Cardiac fibroblast (primary cell): ENCODE measurements around the gene SMIM20.

Experiments used
- DNase-seq, 2 donors: peaks; one replicate each; pipeline versions ENCODE4 v3.0.0 to v3.0.0-alpha.2; 2010; ENCODE audit warnings: low read depth in 2 of 2
- H3K4me3 ChIP-seq, 2 donors: replicated peaks in 1 of 2; 1 replicate in 1 of 2; 2 replicates in 1 of 2; pipeline ENCODE4 v1.5.1; 2011; ENCODE audit warnings: low read depth in 2 of 2, low read length in 2 of 2, mild to moderate bottlenecking in 2 of 2, moderate library complexity in 1 of 2
- TF ChIP-seq, protein P1 (sequence below): IDR thresholded peaks from one replicate; pipeline ENCODE4 v1.5.1; 2011; ENCODE audit warnings: low read depth, mild to moderate bottlenecking, low read length, inconsistent platforms

Gene SMIM20

DNA sequence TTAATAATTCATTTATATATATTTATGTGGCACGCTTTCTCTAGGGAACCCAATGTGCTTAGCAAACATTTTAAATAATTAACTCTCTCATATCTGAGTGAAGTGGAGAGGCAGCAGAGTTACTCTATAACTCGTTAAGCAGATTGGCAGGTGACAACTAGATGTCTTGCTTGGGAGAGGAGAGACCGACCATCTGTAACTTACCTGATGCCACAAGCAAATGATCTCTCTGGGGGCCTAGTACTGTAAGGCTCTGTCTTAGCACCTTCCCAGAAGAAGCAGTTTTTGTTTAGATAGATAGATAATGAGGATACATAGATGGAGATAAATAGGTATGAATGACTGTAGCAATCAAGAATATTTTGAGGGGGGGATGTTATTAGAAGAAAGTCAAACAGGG is 39.4 kb upstream of the SMIM20 start:
- TF ChIP-seq, protein P1, sequence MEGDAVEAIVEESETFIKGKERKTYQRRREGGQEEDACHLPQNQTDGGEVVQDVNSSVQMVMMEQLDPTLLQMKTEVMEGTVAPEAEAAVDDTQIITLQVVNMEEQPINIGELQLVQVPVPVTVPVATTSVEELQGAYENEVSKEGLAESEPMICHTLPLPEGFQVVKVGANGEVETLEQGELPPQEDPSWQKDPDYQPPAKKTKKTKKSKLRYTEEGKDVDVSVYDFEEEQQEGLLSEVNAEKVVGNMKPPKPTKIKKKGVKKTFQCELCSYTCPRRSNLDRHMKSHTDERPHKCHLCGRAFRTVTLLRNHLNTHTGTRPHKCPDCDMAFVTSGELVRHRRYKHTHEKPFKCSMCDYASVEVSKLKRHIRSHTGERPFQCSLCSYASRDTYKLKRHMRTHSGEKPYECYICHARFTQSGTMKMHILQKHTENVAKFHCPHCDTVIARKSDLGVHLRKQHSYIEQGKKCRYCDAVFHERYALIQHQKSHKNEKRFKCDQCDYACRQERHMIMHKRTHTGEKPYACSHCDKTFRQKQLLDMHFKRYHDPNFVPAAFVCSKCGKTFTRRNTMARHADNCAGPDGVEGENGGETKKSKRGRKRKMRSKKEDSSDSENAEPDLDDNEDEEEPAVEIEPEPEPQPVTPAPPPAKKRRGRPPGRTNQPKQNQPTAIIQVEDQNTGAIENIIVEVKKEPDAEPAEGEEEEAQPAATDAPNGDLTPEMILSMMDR = no peak
- no peak overlapping the region for H3K4me3 ChIP-seq
- no peak for DNase-seq

DNA sequence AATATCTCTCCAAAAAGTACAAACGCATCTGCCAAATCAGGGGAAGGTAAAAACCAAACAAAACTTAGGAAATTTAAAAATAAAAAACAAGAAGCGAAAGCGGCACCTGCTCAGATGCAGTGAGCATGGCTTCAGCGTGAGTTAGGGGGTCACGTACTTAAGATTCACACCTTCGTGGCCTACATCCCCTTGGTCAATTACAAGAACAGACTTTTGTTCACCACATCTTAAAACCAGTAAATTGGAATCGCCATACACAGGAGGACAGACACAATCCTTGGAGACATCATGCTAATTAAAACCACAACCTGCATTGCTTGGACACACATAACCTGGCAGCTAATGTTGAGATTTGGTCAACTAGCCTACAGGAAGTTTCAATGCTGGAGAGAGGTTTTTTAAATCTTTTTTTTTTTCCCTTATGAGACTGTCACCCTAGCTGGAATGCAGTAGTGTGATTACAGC is 38.7 kb upstream of the SMIM20 start:
- TF ChIP-seq, protein P1 = no peak
- no peak overlapping the region for H3K4me3 ChIP-seq
- DNase-seq = no peak

DNA sequence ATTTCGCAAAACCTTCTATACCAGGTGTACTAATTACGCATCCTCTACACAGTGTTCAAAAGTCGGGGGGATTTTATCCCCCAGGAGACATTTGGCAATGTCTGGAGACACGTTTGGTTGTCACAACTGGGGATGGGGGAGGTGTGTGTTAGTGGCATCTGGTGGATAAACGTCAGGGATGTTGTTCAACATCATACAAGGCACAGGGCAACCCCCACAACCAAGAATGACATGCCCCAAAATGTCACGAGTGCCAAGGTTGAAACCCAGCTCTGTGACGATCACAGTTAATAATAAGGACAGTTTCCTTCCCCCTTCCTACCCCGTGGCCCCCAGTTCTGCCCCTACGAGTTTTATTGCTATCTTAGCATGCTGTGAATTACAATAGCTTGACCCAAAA is 35.3 kb upstream of the SMIM20 start:
- H3K4me3 ChIP-seq = no peak overlapping the region
- DNase-seq = no peak
- TF ChIP-seq, protein P1 = no peak

DNA sequence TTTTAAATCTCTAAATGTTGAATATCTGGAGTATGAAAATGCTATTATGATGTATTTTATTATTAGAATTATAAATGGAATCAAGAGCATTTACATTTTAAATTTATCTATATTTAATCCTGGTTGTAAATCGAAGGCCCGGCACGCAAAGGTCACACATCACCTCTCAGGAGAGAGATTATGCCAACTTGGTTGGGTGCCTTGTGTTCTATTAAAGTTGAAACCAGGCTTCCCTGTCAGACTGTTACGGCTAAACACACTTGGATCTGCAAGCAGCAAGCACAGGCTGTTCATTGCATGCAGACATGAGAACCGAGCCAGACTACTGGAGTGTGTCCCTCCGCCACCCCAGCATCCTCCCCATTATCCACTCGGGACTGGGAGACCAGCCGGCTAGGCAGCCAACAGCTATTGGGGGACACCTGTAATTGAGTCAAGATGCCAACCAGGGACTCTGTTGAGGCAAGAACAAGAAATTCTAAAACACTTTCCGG is 34.9 kb upstream of the SMIM20 start:
- TF ChIP-seq, protein P1 = no peak
- no peak overlapping the region for H3K4me3 ChIP-seq
- DNase-seq = no peak

DNA sequence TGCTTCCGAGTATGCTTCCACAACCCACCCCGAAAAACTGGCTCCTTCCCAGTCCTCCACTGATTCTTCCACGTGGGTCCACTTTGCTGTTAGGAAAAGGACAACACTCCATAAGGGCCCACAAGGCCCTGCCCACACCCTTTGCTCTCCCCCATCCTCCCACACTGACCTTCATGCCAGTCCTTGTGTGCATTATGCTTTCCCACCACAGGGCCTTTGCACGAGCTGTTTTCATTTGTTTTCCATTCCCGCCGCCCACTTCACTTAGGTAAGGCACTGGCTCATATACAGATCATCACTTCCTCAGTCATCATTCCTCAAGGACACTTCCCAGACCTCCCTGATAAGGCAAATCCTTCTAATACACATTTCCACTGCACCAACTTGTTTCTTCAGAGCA is 34.4 kb upstream of the SMIM20 start:
- TF ChIP-seq, protein P1 = no peak
- no peak for DNase-seq

DNA sequence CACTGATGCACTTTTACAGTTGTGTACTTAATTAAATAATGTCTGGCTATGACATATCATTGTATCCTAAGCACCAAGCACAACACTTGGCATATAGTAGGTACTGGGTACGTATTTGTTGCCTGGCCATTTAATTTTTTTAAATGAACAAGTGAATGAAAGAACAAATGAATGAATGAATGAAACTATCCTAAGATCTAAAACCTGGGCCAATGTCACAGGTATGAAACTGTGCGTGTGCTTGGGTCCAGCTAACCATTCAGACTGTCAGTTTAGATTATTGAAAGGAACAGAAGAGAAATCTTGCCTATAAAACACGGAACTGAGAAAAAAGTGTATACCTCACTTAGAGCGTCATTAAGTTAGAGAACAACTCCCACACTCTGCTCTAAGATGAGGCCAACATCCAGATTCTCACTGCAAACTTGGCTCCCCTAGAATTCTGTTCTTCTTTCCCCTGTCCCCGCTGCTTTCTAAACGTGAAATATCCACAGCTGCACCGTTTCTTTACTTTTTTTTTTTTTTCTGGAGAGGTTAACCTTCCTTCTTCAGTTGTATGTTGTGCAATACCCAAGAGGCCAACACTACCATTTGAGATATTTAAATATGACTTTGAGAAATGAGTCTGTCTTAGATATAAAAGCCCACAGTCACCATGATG is 33.9 kb upstream of the SMIM20 start:
- TF ChIP-seq, protein P1 = no peak
- DNase-seq = peak; percentile 81 to 83
- no peak overlapping the region for H3K4me3 ChIP-seq

More for the DNA sequence above, 34.4 kb upstream of the SMIM20 start:
- no peak overlapping the region for H3K4me3 ChIP-seq
